NK-92 (cell line): ENCODE results near the gene SMAD9.

ENCODE experiments used
- DNase-seq: peaks from one replicate; lab custom pipeline; 2025; ENCODE audit not compliant: unreplicated experiment; lab: John Stamatoyannopoulos, UW

The SMAD9 gene

DNA sequence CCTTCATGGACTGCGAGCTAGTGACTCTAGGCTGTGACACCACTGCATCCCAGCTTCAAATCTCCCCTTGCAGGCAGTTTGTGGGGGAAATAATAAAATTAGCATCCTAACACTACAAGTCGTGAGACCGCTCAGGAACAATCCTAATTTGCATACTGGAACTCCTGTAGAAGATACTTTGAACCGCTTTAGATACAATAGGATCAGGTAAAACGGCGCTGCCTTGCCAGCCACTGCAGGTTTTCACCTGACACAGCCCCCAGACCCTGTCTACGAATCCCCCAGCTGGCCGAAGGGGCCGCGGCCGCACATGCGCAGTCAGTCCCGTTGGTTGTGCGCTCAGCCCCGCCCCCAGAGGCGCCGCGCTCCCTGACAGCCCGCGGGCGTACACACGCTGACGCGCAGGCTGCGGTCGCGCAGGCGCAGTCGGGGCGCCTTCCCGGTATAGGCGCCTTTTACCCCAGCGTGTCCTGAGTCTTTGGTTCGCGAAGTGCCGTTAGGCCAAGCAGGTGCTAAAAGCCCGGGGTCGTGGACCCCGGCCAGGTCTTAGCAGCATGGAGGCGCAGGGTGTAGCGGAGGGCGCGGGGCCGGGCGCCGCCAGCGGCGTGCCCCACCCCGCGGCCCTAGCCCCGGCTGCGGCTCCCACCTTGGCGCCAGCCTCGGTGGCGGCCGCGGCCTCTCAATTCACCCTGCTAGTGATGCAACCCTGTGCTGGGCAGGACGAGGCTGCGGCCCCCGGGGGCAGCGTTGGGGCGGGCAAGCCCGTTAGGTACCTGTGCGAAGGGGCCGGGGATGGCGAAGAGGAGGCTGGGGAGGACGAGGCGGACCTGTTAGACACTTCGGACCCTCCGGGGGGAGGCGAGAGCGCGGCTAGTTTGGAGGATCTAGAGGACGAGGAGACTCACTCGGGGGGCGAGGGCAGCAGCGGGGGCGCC is 101.0 kb downstream of the SMAD9 start, which contains the start of gene RFXAP:
Gene RFXAP (plus strand): TSS at position 419 of the 935 bp plus-strand sequence. CDS start 136 bp downstream, at position 555.
- DNase-seq: peak; percentile 61

DNA sequence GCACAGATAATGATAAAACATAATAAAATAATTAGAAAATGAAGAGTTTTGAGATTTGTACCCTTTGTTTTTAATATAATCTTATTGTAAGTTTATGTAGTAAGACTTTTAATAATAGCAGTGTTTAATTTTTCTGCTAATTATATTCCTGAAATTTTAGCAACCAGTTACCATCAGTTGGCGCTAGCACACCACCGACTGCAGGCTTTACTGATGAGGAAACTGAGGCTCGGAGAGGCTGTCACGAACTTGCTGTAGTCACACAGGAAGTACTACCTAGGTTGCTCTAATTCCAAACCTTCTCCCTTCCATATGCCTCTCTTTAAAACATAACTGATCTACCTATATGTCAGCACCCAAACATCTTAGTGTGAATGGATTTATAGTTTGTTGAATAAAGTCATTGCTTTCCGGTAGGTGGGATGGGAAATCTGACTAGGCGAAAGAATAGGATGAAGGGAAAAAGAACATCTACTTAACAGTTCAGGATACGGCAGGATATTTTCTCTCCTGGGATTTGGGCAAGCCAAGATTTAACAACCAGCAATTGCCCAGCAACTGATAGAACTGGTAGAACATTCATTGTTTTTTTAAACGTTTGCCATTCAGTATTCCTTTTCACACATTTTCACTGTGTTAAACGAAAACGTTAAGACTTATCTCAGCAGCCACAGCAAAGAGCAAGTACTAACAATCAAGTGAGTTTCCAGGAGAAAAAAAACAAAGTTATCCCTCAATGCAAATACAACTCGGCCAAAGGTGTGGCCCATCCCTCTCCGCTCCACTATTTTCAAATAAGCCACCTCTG is 101.8 kb downstream of the SMAD9 start:
- DNase-seq: no peak

DNA sequence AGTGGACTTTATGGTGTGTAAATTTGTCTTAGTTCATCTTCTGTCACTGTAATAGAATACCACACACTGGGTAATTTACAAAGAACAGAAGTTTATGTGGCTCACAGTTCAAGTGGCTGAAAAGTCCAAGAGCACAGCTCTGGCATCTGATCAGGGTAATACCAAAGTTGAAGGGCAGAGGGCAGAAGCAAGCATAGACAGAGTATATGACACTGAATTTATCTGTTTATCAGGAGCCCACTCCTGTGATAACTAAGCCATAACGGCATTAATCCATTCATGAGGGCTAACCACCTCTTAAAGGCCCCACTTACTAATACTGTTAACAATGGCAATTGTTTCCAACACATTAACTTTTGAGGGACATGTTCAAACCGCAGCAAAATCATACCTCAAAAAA is 105.0 kb downstream of the SMAD9 start:
- no peak for DNase-seq

DNA sequence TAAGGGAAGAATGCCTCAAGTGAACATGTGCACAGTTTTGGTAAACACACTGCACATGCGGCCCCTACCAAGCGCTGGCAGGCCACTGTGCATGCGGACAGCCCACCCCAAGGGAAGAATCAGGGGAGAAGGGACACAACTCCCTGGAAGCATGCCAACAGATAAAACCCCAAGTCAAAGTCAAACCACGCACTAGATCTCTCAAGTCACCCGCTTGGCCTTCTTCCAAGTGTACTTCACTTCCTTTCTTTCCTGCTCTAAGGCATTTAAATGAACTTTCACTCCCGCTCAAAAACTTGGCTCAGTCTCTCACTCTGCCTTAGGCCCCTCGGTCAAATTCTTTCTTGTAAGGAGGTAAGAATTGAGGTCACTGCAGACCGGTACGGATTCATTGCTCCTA is 105.6 kb downstream of the SMAD9 start:
- DNase-seq: no peak

DNA sequence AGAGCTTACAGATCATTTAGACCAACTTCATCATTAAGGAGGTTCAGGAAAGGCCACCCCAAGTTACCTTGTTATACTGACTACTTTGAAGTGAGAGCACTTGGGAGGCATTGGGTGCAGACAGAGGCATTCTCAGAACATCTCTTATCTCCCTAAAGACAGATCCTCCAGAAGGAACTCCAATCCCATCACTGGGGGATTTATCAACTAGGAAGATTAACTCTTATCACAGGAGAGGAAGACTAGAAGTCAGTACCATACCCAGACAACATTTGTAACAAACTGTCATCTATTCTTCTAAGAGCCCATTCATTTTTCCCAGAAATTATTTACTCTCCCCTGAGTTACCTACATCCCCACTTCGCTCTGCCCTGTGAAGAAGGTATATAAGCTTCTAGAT is 106.8 kb downstream of the SMAD9 start:
- no peak for DNase-seq

DNA sequence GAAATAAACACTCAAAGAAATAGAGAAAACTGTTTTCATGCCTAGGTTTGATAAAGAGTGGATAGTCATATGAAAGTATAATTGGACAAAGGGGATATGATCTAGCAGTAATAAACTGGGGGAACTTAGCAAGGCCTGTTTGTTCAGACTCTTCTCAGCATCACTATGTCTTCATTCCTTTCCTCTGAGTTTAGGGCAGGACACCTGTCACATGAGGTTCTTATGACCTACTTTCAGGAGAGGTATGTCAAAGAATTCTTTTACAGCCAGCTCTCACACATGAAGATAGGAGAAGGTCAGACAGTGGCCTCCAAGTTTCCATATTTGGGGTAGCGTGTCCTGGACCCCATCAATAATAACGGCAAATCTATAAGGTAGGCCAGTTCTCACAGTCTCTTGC is 112.4 kb downstream of the SMAD9 start:
- no peak for DNase-seq

DNA sequence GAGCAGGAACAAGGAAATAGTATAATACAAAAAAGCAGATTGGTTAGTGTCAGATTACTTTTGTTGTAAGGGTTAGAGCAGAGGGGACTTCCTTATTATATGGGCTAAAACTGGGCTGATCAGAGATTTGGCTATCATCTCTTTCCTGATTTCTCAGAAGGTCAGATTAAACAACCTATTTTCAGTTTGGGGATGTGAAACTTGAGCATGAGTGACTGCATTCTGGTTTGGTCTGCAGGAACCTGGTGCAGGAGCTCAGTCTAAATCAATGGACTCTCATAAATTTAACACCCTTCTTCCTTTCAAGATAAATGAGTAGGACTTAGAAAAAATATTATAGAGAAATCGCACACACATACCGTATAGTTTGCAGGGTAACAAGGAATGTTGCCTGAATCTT is 113.9 kb downstream of the SMAD9 start:
- DNase-seq: no peak

DNA sequence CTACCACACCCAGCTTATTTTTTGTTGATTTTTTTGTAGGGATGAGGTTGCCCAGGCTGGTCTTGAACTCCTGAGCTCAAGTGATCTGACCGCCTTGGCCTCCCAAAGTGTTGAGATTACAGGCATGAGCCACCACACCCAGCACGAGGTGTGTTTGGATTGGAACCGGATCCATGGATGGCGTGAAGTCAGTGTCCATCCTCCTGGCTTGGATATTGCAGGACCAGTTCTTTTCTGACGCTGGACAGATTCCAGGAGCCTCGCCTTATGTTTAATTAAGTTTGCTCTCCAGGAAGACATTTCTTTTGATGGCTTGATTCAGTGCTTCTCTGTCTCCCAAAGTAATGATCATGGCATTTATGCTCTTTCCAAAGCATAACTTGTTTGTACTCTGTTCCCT is 115.5 kb downstream of the SMAD9 start:
- no peak for DNase-seq

DNA sequence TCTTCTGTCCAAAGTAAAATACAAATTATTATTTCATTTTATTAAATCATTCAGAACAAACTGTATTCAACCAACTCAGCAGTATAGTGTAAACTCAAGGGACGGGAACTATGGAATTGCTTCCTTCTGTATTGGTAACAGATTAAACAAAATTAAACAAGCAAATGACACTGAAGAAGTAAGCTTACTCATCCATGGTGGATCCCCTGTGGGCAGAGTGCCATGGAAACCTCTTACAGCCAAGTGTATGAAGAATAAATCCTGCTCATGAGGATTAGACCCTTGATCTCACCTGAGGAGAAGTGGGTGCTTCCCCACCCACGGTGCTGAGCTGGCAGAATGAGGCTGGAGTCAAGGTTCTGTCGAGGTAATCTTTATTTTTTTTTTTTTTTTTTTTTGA is 119.0 kb downstream of the SMAD9 start:
- no peak for DNase-seq

DNA sequence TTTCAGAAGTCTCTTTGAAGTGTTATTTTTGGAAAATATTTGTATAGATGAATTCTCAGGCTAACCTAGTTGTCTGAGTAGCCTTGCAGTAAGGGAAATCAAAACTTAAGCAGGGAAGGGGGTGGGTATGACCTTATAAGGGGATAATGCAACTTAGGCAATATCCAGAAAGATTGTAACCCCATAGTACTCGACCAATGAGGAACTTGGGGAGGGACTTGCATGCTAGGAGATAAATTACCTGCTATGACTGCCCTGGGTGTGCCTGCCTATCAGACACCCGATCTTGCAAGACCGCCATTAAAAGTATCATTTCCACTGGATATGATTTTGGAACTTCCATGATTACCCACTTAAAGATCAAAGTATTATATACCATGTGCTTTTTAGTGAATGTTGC is 124.0 kb downstream of the SMAD9 start:
- no peak for DNase-seq

DNA sequence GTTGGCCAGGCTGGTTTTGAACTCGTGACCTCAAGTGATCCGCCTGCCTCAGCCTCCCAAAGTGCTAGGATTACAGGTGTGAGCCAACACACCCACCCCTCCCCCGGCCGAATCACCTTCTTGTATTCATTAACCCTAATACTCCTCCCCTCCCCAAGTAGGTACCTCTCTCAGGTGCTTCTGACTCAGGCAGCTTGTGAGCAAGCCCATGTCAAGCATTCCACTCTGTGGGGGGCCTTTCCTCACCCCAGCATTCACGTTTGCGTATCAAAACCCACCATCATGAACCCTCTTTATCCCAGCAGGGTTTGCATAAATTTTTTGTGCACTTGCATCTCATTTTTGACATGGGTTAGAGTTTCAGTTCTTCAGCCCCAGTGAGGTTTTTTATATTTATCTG is 124.6 kb downstream of the SMAD9 start:
- no peak for DNase-seq
